GM21367 (cell line): ENCODE results near the gene FSD1.
"Not testable (repeated sequence)": the region's sequence is repeated elsewhere in the genome, so short reads cannot be mapped to it uniquely, and the experiment has no call there.

Experiments used
- ATAC-seq: cut with Tn5 transposase; IDR thresholded peaks from one replicate; pipeline ENCODE4 v1.9.1; 2021; ENCODE audit not compliant: unreplicated experiment

Gene FSD1

DNA sequence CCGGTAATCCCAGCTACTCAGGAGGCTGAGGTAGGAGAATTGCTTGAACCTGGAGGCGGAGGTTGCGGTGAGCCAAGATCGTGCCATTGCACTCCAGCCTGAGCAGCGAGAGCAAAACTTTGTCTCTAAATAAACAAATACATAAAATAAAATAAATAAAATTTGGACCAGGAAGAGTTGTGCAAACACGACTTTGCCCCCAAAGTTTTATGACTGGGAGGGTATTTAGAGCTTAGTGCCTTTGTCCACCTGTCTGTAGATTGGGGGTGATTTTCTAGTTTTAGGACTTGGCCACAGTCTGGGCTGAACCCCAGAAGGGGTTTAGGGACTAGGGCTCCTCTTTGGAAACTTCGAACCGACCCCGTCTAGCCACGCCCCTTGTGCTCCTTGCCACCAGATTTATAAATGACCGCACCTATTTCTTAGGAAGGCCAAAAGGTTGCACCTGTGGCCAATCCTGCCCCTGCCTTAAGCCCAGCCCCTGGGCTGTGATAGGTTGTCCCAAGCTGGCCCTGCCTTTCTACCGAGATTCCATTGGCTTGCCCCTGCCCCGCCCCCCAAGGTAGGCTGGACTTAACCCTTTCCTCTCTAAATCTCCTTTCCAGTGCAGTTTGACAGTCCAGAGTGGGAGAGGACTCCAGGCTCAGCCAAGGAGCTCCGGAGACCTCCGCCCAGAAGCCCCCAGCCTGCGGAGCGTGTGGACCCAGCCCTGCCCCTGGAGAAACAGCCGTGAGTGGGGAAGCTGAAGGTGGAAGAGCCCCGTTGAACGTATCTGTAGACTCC lies 20.0 kb upstream of the FSD1 start:
- ATAC-seq: no peak

- no peak for ATAC-seq
Measured at GRCh38 chr19:4284974-4285373, 19.4 kb upstream of the FSD1 start.

- not testable (repeated sequence) for ATAC-seq
Measured at GRCh38 chr19:4286141-4286540, 18.3 kb upstream of the FSD1 start.

- no peak for ATAC-seq
Measured at GRCh38 chr19:4288091-4288777, 16.2 kb upstream of the FSD1 start.

DNA sequence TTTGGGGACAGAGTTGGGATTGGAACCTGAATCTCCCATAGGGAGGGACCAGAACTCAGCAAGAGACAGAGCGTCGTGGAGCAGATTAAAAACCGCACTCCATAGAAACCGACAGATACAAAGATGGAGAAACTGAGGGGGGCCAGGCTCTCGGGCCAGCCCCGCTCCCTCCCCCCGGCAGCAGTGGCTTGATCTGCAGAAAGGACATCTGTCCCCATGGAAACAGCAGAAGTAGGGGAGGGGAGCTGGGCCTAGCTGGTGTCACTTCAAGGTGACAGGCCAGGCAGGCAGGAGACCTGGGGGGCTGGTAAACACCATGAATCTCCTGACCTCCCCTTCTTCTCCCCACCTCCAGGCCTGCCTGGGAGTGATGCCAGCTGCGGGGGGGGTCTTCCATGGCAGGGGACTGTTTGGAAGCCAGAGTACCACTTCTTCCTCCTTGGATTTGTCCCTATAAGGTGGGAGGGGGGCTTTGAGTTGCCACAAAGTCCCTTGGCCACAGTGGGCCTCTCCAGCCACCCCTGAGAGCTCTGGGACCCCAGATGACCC lies 13.1 kb upstream of the FSD1 start:
- ATAC-seq: no peak

- no peak for ATAC-seq
Measured at GRCh38 chr19:4292515-4292914, 11.9 kb upstream of the FSD1 start.

GRCh38 chr19:4294389-4294788 lies 10.0 kb upstream of the FSD1 start:
- ATAC-seq: no peak

- ATAC-seq: no peak
Measured at GRCh38 chr19:4295972-4296771, 8.2 kb upstream of the FSD1 start.

DNA sequence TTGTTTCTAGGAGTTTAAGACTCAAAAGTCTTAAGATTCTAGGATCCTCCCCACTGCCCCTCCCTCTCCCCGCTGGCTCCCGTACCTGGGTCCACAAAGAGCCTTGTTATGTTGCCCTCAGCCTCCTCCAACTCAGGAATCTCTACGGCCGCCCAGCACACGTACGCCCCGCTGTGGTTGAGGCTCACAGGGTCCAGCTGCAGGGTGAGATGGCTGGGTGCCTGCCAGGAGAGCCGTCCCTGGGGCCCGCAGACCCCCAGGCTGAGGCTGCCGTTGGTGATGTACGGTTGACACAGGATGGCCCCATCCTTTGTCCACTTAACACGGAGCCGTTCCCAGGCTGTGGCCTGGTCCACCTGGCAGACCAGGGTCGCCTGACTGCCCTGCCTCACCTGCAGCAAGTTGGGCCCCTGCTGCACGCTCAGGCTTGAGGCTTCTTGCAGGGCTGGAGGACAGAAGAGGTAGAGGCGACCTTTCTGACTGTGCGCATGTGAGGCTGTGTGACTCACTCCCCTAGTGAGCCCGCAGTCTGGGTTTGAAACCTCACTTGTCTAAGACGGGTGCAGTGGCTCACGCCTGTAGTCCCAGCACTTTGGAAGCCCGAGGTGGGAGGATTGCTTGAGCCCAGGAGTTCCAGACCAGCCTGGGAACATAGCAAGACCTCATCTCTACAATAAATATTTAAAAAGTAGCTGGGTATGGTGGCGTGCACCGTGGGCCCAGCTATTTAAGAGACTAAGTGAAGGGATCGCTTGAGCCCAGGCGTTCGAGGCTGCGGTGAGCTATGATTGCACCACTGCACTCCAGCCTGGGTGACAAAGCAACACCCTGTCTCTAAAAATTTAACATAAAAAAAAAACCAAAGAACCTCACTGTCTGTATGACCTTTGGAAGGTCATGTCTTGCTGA lies 6.2 kb upstream of the FSD1 start:
- no peak for ATAC-seq

- ATAC-seq: no peak
Measured at GRCh38 chr19:4298810-4299550, 5.4 kb upstream of the FSD1 start.

- ATAC-seq: no peak
Measured at GRCh38 chr19:4300589-4300988, 3.8 kb upstream of the FSD1 start.

DNA sequence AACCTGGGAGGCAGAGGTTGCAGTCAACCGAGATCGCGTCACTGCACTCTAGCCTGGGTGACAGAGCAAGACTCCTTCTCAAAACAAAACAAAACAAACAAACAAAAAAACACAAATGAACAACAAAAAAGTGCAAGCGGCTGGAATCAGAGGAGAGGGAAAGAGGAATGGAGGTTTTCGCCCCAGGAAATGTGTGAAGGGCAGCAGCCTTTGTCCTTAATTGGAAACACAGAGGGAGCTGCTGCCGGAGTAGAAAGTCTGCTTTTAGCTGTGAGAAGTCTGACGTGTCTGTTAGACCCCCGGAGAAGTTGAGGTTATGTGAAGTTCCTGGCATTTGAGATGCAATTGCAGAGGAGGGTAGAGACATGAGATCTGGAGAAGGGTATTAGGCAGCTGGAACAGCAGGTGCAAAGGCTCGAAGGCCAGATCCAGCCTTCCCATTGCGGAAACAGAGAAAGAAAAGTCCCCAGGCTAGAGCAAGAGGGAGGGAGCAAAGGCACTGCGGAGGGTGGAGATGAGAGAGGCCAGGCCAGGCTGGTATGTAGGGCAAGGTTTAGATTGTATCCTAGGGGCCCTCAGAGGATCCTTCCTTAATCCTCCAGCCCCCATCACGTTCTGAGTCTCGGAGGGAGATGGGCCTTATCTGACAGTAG lies 2.7 kb upstream of the FSD1 start:
- no peak for ATAC-seq

- no peak for ATAC-seq
Measured at GRCh38 chr19:4302243-4302640, 2.2 kb upstream of the FSD1 start, which contains the start of gene TMIGD2. TMIGD2 (minus strand) TSS chr19:4302389; CDS start chr19:4302385, 4 bp downstream.

- no peak for ATAC-seq
Measured at GRCh38 chr19:4303819-4304537, 420 bp upstream of the FSD1 start.

GRCh38 chr19:4305257-4305612 lies 837 bp downstream of the FSD1 start:
- ATAC-seq: no peak

DNA sequence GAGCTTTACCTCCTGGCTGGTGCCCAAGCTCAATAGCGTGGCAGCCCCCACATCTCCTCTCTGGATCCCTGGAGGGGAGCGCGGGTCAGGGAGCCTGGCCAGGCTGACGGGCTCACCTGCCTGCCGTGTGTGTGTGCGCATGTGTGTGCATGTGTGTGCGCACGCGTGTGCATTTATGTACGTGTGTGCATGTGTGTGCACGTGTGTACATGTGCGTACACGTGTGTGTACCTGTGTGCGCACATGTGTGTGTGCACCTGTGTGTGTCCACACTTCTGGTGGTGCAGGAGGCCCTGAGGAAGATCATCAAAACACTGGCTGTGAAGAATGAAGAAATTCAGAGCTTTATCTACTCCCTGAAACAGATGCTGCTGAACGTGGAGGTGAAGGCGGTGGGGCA lies 1.3 kb downstream of the FSD1 start:
- ATAC-seq: no peak

- ATAC-seq: no peak
Measured at GRCh38 chr19:4310247-4311121, 6.1 kb downstream of the FSD1 start.
